ENCODE data around the gene IFIT3.

IFIT3 gene

GRCh38 chr10:89279421-89279869 is 48.4 kb upstream of the IFIT3 start:
- H3K4me3 ChIP-seq (ENCODE audit: low read length, poor library complexity, severe bottlenecking) = no peak overlapping the region
- no peak overlapping the region for H3K4me2 ChIP-seq (ENCODE audit: low read depth, low read length, poor library complexity, severe bottlenecking)
- H3K9me3 ChIP-seq (ENCODE audit: insufficient read depth, low read depth, low read length) = no peaks in the 10 kb centered on the region
- H3K9me2 ChIP-seq (replicated peaks; ENCODE audit: low read depth, low read length) = no peaks in the 10 kb centered on the region
- TF ChIP-seq CTCF (conservative IDR thresholded peaks at IDR 0.05; ENCODE audit: low read length) (no peak), EZH2phosphoT487 (IDR thresholded peaks at IDR 0.05; ENCODE audit: borderline replicate concordance) (no peak)
- no peaks in the 10 kb centered on the region for H3K36me3 ChIP-seq (ENCODE audit: insufficient read depth, low read length)
- H3F3A ChIP-seq (ENCODE audit: low read depth) = no peaks in the 10 kb centered on the region; the same call in 1 of the 2 replicates
- no peaks in the 10 kb centered on the region for H3K27me3 ChIP-seq (ENCODE audit: insufficient read depth, low read length, poor library complexity, severe bottlenecking)
- H4K20me1 ChIP-seq (ENCODE audit: insufficient read depth, low read length, poor library complexity, severe bottlenecking) = no peaks in the 10 kb centered on the region
- no peaks in the 10 kb centered on the region for H3K4me1 ChIP-seq (ENCODE audit: insufficient read depth, low read length, poor library complexity, severe bottlenecking)
- no peak overlapping the region for H2AFZ ChIP-seq (ENCODE audit: low read length)
- H3K9ac ChIP-seq (ENCODE audit: low read depth, low read length, poor library complexity, severe bottlenecking) = no peak overlapping the region
- H3K79me2 ChIP-seq (ENCODE audit: insufficient read depth, low read length) = no peaks in the 10 kb centered on the region

- no peaks in the 10 kb centered on the region for H3K36me3 ChIP-seq (ENCODE audit: insufficient read depth, low read length)
- no peak overlapping the region for H3K9ac ChIP-seq (ENCODE audit: low read depth, low read length, poor library complexity, severe bottlenecking)
- no peak overlapping the region for H3K4me2 ChIP-seq (ENCODE audit: low read depth, low read length, poor library complexity, severe bottlenecking)
- no peaks in the 10 kb centered on the region for H3K9me3 ChIP-seq (ENCODE audit: insufficient read depth, low read depth, low read length)
- H3K79me2 ChIP-seq (ENCODE audit: insufficient read depth, low read length) = no peaks in the 10 kb centered on the region
- no peak overlapping the region for H2AFZ ChIP-seq (ENCODE audit: low read length)
- no peak for TF ChIP-seq EZH2phosphoT487 (IDR thresholded peaks at IDR 0.05; ENCODE audit: borderline replicate concordance)
- TF ChIP-seq CTCF (conservative IDR thresholded peaks at IDR 0.05; ENCODE audit: low read length) = no peak
- H3K4me3 ChIP-seq (ENCODE audit: low read length, poor library complexity, severe bottlenecking) = no peak overlapping the region
- no peaks in the 10 kb centered on the region for H3K27me3 ChIP-seq (ENCODE audit: insufficient read depth, low read length, poor library complexity, severe bottlenecking)
- H3K4me1 ChIP-seq (ENCODE audit: insufficient read depth, low read length, poor library complexity, severe bottlenecking) = no peaks in the 10 kb centered on the region
- H3F3A ChIP-seq (ENCODE audit: low read depth) = no peaks in the 10 kb centered on the region; the same call in 1 of the 2 replicates
- no peaks in the 10 kb centered on the region for H3K9me2 ChIP-seq (replicated peaks; ENCODE audit: low read depth, low read length)
- no peaks in the 10 kb centered on the region for H4K20me1 ChIP-seq (ENCODE audit: insufficient read depth, low read length, poor library complexity, severe bottlenecking)
Observed at GRCh38 chr10:89280508-89280907, 47.3 kb upstream of the IFIT3 start.

GRCh38 chr10:89281606-89282395 is 46.0 kb upstream of the IFIT3 start:
- H3F3A ChIP-seq (ENCODE audit: low read depth) = no peaks in the 10 kb centered on the region; the same call in 1 of the 2 replicates
- no peaks in the 10 kb centered on the region for H3K4me1 ChIP-seq (ENCODE audit: insufficient read depth, low read length, poor library complexity, severe bottlenecking)
- H3K9me3 ChIP-seq (ENCODE audit: insufficient read depth, low read depth, low read length) = no peaks in the 10 kb centered on the region
- no peak overlapping the region for H2AFZ ChIP-seq (ENCODE audit: low read length)
- no peaks in the 10 kb centered on the region for H3K27me3 ChIP-seq (ENCODE audit: insufficient read depth, low read length, poor library complexity, severe bottlenecking)
- no peak overlapping the region for H3K4me2 ChIP-seq (ENCODE audit: low read depth, low read length, poor library complexity, severe bottlenecking)
- H3K79me2 ChIP-seq (ENCODE audit: insufficient read depth, low read length) = no peaks in the 10 kb centered on the region
- no peaks in the 10 kb centered on the region for H3K9me2 ChIP-seq (replicated peaks; ENCODE audit: low read depth, low read length)
- H3K4me3 ChIP-seq (ENCODE audit: low read length, poor library complexity, severe bottlenecking) = no peak overlapping the region
- TF ChIP-seq CTCF (conservative IDR thresholded peaks at IDR 0.05; ENCODE audit: low read length) (no peak), EZH2phosphoT487 (IDR thresholded peaks at IDR 0.05; ENCODE audit: borderline replicate concordance) (no peak)
- no peaks in the 10 kb centered on the region for H4K20me1 ChIP-seq (ENCODE audit: insufficient read depth, low read length, poor library complexity, severe bottlenecking)
- H3K36me3 ChIP-seq (ENCODE audit: insufficient read depth, low read length) = no peaks in the 10 kb centered on the region
- H3K9ac ChIP-seq (ENCODE audit: low read depth, low read length, poor library complexity, severe bottlenecking) = no peak overlapping the region

All from Loucy (cell line).